Measurements from ENCODE around the gene POPDC3.

The POPDC3 gene

GRCh38 chr6:105116150-105116549 lies 63.7 kb downstream of the POPDC3 start:
- no peak overlapping the region for H3K27ac ChIP-seq (ENCODE audit: low read depth, low read length)
- H3K9me2 ChIP-seq (replicated peaks; ENCODE audit: insufficient read depth, low read length) = no peaks in the 10 kb centered on the region
- TF ChIP-seq EZH2phosphoT487 (conservative IDR thresholded peaks at IDR 0.05; ENCODE audit: low read length) = no peak
- no peak for TF ChIP-seq CTCF (IDR thresholded peaks at IDR 0.05; ENCODE audit: insufficient read depth, low read length, poor library complexity, severe bottlenecking)
- no peak overlapping the region for H2AFZ ChIP-seq (ENCODE audit: low read depth, low read length, severe bottlenecking)
- no peak overlapping the region for H3K4me2 ChIP-seq (ENCODE audit: low read depth, low read length, poor library complexity, severe bottlenecking)
- no peaks in the 10 kb centered on the region for H3K27me3 ChIP-seq (ENCODE audit: low read length)
- H3K79me2 ChIP-seq (ENCODE audit: insufficient read depth, low read length) = no peaks in the 10 kb centered on the region
- H3K4me3 ChIP-seq (ENCODE audit: insufficient read depth, low read length, poor library complexity, severe bottlenecking) = no peak overlapping the region
- H3F3A ChIP-seq (ENCODE audit: insufficient read depth) = no peaks in the 10 kb centered on the region
- H4K20me1 ChIP-seq (ENCODE audit: low read depth, low read length) = no peaks in the 10 kb centered on the region
- H3K36me3 ChIP-seq (ENCODE audit: low read length) = no peaks in the 10 kb centered on the region
- no peaks in the 10 kb centered on the region for H3K9me3 ChIP-seq (ENCODE audit: insufficient read depth, low read length)
- no peak overlapping the region for H3K9ac ChIP-seq (ENCODE audit: low read length)

GRCh38 chr6:105113422-105113821 lies 66.4 kb downstream of the POPDC3 start:
- no peaks in the 10 kb centered on the region for H4K20me1 ChIP-seq (ENCODE audit: low read depth, low read length)
- no peak overlapping the region for H3K27ac ChIP-seq (ENCODE audit: low read depth, low read length)
- no peak overlapping the region for H3K4me2 ChIP-seq (ENCODE audit: low read depth, low read length, poor library complexity, severe bottlenecking)
- TF ChIP-seq CTCF (IDR thresholded peaks at IDR 0.05; ENCODE audit: insufficient read depth, low read length, poor library complexity, severe bottlenecking) = no peak
- TF ChIP-seq EZH2phosphoT487 (conservative IDR thresholded peaks at IDR 0.05; ENCODE audit: low read length) = no peak
- no peaks in the 10 kb centered on the region for H3K27me3 ChIP-seq (ENCODE audit: low read length)
- H3K9me3 ChIP-seq (ENCODE audit: insufficient read depth, low read length) = no peaks in the 10 kb centered on the region
- H3K9ac ChIP-seq (ENCODE audit: low read length) = no peak overlapping the region
- no peaks in the 10 kb centered on the region for H3K36me3 ChIP-seq (ENCODE audit: low read length)
- no peaks in the 10 kb centered on the region for H3K9me2 ChIP-seq (replicated peaks; ENCODE audit: insufficient read depth, low read length)
- H2AFZ ChIP-seq (ENCODE audit: low read depth, low read length, severe bottlenecking) = no peak overlapping the region
- H3K79me2 ChIP-seq (ENCODE audit: insufficient read depth, low read length) = no peaks in the 10 kb centered on the region
- H3F3A ChIP-seq (ENCODE audit: insufficient read depth) = no peaks in the 10 kb centered on the region
- no peak overlapping the region for H3K4me3 ChIP-seq (ENCODE audit: insufficient read depth, low read length, poor library complexity, severe bottlenecking)

- no peak overlapping the region for H3K4me2 ChIP-seq (ENCODE audit: low read depth, low read length, poor library complexity, severe bottlenecking)
- H3K4me3 ChIP-seq (ENCODE audit: insufficient read depth, low read length, poor library complexity, severe bottlenecking) = no peak overlapping the region
- no peaks in the 10 kb centered on the region for H3K9me2 ChIP-seq (replicated peaks; ENCODE audit: insufficient read depth, low read length)
- no peak overlapping the region for H3K27ac ChIP-seq (ENCODE audit: low read depth, low read length)
- H3K9ac ChIP-seq (ENCODE audit: low read length) = no peak overlapping the region
- H3K36me3 ChIP-seq (ENCODE audit: low read length) = no peaks in the 10 kb centered on the region
- no peaks in the 10 kb centered on the region for H3K9me3 ChIP-seq (ENCODE audit: insufficient read depth, low read length)
- H3K27me3 ChIP-seq (ENCODE audit: low read length) = no peaks in the 10 kb centered on the region
- no peaks in the 10 kb centered on the region for H3F3A ChIP-seq (ENCODE audit: insufficient read depth)
- no peaks in the 10 kb centered on the region for H3K79me2 ChIP-seq (ENCODE audit: insufficient read depth, low read length)
- H2AFZ ChIP-seq (ENCODE audit: low read depth, low read length, severe bottlenecking) = no peak overlapping the region
- H4K20me1 ChIP-seq (ENCODE audit: low read depth, low read length) = no peaks in the 10 kb centered on the region
- no peak for TF ChIP-seq EZH2phosphoT487 (conservative IDR thresholded peaks at IDR 0.05; ENCODE audit: low read length)
- TF ChIP-seq CTCF (IDR thresholded peaks at IDR 0.05; ENCODE audit: insufficient read depth, low read length, poor library complexity, severe bottlenecking) = no peak
Measured at GRCh38 chr6:105112577-105112976, 67.2 kb downstream of the POPDC3 start.

Measured in SU-DHL-6 (cell line).